Cortex of kidney (tissue), 1 donor: ENCODE data around the gene SLC66A3.
A peak's percentile ranks its signal among the peaks of the same experiment; 100 is the strongest.

Experiments used
- DNase-seq: peaks from one replicate; lab custom pipeline; 2025; lab: John Stamatoyannopoulos, UW

SLC66A3 gene

GRCh38 chr2:11155381-11156035 is at the start of gene SLC66A3:
TSS of gene SLC66A3 (plus strand) at chr2:11155467. CDS start at chr2:11155547, 80 bp downstream.
- peak; percentile 39 for DNase-seq

GRCh38 chr2:11109002-11109401 is 46.3 kb upstream of the SLC66A3 start:
- DNase-seq = no peak

- no peak for DNase-seq
Measured at GRCh38 chr2:11112870-11113428, 42.3 kb upstream of the SLC66A3 start.

- DNase-seq = no peak
Measured at GRCh38 chr2:11117776-11118175, 37.5 kb upstream of the SLC66A3 start.

GRCh38 chr2:11118761-11119160 is 36.5 kb upstream of the SLC66A3 start:
- no peak for DNase-seq

GRCh38 chr2:11121099-11121822 is 34.0 kb upstream of the SLC66A3 start:
- no peak for DNase-seq

GRCh38 chr2:11121823-11122155 is 33.5 kb upstream of the SLC66A3 start:
- DNase-seq = no peak

- no peak for DNase-seq
Measured at GRCh38 chr2:11122380-11122779, 32.9 kb upstream of the SLC66A3 start.

- DNase-seq = no peak
Measured at GRCh38 chr2:11123001-11123809, 32.1 kb upstream of the SLC66A3 start.

GRCh38 chr2:11123856-11124759 is 31.2 kb upstream of the SLC66A3 start:
- DNase-seq = no peak

GRCh38 chr2:11124760-11125068 is 30.6 kb upstream of the SLC66A3 start:
- no peak for DNase-seq

- no peak for DNase-seq
Measured at GRCh38 chr2:11127761-11128160, 27.5 kb upstream of the SLC66A3 start.

- DNase-seq = no peak
Measured at GRCh38 chr2:11128243-11128951, 26.9 kb upstream of the SLC66A3 start.

GRCh38 chr2:11129598-11130449 is 25.4 kb upstream of the SLC66A3 start:
- DNase-seq = no peak

GRCh38 chr2:11131166-11131920 is 23.9 kb upstream of the SLC66A3 start:
- no peak for DNase-seq

GRCh38 chr2:11132036-11132671 is 23.1 kb upstream of the SLC66A3 start:
- no peak for DNase-seq

- no peak for DNase-seq
Measured at GRCh38 chr2:11133238-11133935, 21.9 kb upstream of the SLC66A3 start.

- no peak for DNase-seq
Measured at GRCh38 chr2:11133936-11134320, 21.3 kb upstream of the SLC66A3 start.
